GM12878 (cell line): ENCODE measurements around the gene CRYBB1. TPM values are rescaled to one million over a fixed set of nuclear protein-coding genes. Genes with fewer than 3 reads are reported as not detected.
A peak's percentile ranks its signal among the peaks of the same experiment; 100 is the strongest.

Source experiments
- ATAC-seq: fragments of 200-7000 bp; cut with Tn5 transposase; 3 replicates; pipeline ENCODE4 v1.9.1; 2020; ENCODE audit warnings: mild to moderate bottlenecking, moderate library complexity
- BruUV-seq: library from RNA; stranded (reverse); fragments of 400-500 nt; replicated peaks from 2 replicates; lab custom pipeline; 2021; lab: Mats Ljungman, UMichigan
- CTCF ChIA-PET: fragments of 300-600 bp; sonication (Branson Sonifier 250); formaldehyde crosslinking; extraction: SDS; loops from one replicate; lab custom pipeline; 2021; ENCODE audit warnings: inconsistent platforms; lab: Yijun Ruan, JAX
- POLR2A ChIA-PET: fragments of 350-600 bp; formaldehyde crosslinking; extraction: SDS; loops from one replicate; lab custom pipeline; 2021; ENCODE audit warnings: inconsistent platforms; lab: Charles Lee
- RAD21 ChIA-PET: fragments of 300-600 bp; sonication (Branson Sonifier 250); formaldehyde crosslinking; loops from one replicate; lab custom pipeline; 2023; ENCODE audit warnings: antibody characterized with exemption; ENCODE audit not compliant: unreplicated experiment; lab: Charles Lee
- SMC1A ChIA-PET: fragments of 300-600 bp; sonication (Branson Sonifier 250); formaldehyde crosslinking; loops from one replicate; lab custom pipeline; 2023; ENCODE audit not compliant: unreplicated experiment, uncharacterized antibody; lab: Charles Lee
- DNase-seq: peaks from one replicate; pipeline ENCODE4 v3.0.0-alpha.2; 2011; ENCODE audit warnings: low read depth, low spot score
- FAIRE-seq: peaks from 3 replicates; lab custom pipeline; 2011; peaks lifted over from hg19 to GRCh38; lab: Jason Lieb, UNC
- H2AFZ ChIP-seq: 2 replicates; pipeline ENCODE4 v1.6.0; 2011; ENCODE audit warnings: low read depth, low read length, control low read depth; ENCODE audit not compliant: control insufficient read depth
- H3K27ac ChIP-seq: 2 replicates; pipeline ENCODE4 v1.5.1; 2011; ENCODE audit warnings: control low read depth; ENCODE audit not compliant: control insufficient read depth, insufficient read depth
- H3K27me3 ChIP-seq, 2 experiments: replicated peaks in 1 of 2; 2 replicates each; pipeline versions ENCODE4 v1.6.0 to v1.6.1; 2011; ENCODE audit warnings: low read length in 1 of 2; ENCODE audit not compliant: control insufficient read depth in 2 of 2, insufficient read depth in 2 of 2
- H3K36me3 ChIP-seq, 2 experiments: 2 replicates each; pipeline ENCODE4 v1.5.1; 2011; ENCODE audit warnings: low read length in 1 of 2; ENCODE audit not compliant: control insufficient read depth in 2 of 2, insufficient read depth in 2 of 2
- H3K4me1 ChIP-seq: 2 replicates; pipeline ENCODE4 v1.6.1; 2011; ENCODE audit warnings: mild to moderate bottlenecking, low read length, moderate library complexity, mixed read lengths; ENCODE audit not compliant: control insufficient read depth, insufficient read depth
- H3K4me2 ChIP-seq: 2 replicates; pipeline ENCODE4 v1.6.0; 2011; ENCODE audit warnings: control low read depth; ENCODE audit not compliant: control insufficient read depth, insufficient read depth
- H3K4me3 ChIP-seq: fragments of 200-600 bp; sonication (generic); 2 replicates; pipeline ENCODE4 v1.5.1; 2016
- H3K79me2 ChIP-seq: 2 replicates; pipeline ENCODE4 v1.6.0; 2011; ENCODE audit warnings: low read length; ENCODE audit not compliant: control insufficient read depth, insufficient read depth
- H3K9ac ChIP-seq: 2 replicates; pipeline ENCODE4 v1.8.0; 2011; ENCODE audit warnings: low read length, control low read depth, mixed read lengths; ENCODE audit not compliant: control insufficient read depth, insufficient read depth
- H3K9me3 ChIP-seq: replicated peaks from 3 replicates; pipeline ENCODE4 v1.5.1; 2011; ENCODE audit warnings: mild to moderate bottlenecking, low read length; ENCODE audit not compliant: control insufficient read depth, insufficient read depth
- H4K20me1 ChIP-seq: 2 replicates; pipeline ENCODE4 v1.6.0; 2011; ENCODE audit not compliant: control insufficient read depth, insufficient read depth
- ATF3 ChIP-seq: IDR thresholded peaks from 2 replicates; pipeline ENCODE4 v1.6.1; 2011; ENCODE audit warnings: low read depth, mild to moderate bottlenecking, low read length, moderate library complexity, borderline replicate concordance; ENCODE audit errors: extremely low read depth
- CBX5 ChIP-seq: sonication (generic); IDR thresholded peaks from 2 replicates; pipeline ENCODE4 v1.6.1; 2016; ENCODE audit warnings: low read depth, moderate library complexity, mild to moderate bottlenecking, inconsistent platforms
- CUX1 ChIP-seq: IDR thresholded peaks from 2 replicates; pipeline ENCODE4 v1.6.1; 2012; ENCODE audit warnings: improper control_type of control experiment, low read depth, low read length; ENCODE audit not compliant: insufficient replicate concordance
- KDM1A ChIP-seq: fragments of 200-600 bp; sonication (generic); IDR thresholded peaks from 2 replicates; pipeline ENCODE4 v1.6.1; 2016; ENCODE audit warnings: borderline replicate concordance
- KLF5 ChIP-seq: fragments of 450-650 bp; IDR thresholded peaks from 2 replicates; pipeline ENCODE4 v1.6.1; 2014; ENCODE audit warnings: mild to moderate bottlenecking; ENCODE audit not compliant: partially characterized antibody
- MEF2B ChIP-seq: fragments of 450-650 bp; IDR thresholded peaks from 2 replicates; pipeline ENCODE4 v1.6.1; 2018; ENCODE audit warnings: mild to moderate bottlenecking, moderate library complexity; ENCODE audit not compliant: partially characterized antibody, poor library complexity, severe bottlenecking
- MLLT1 ChIP-seq: fragments of 450-650 bp; IDR thresholded peaks from 2 replicates; pipeline ENCODE4 v1.6.1; 2016; ENCODE audit warnings: mild to moderate bottlenecking
- MTA3 ChIP-seq: IDR thresholded peaks from 2 replicates; pipeline ENCODE4 v1.6.1; 2012; ENCODE audit warnings: low read length, inconsistent platforms, borderline replicate concordance
- POLR2A ChIP-seq: IDR thresholded peaks from 2 replicates; pipeline ENCODE4 v1.6.1; 2011; ENCODE audit warnings: low read depth, mild to moderate bottlenecking, low read length
- RAD21 ChIP-seq: IDR thresholded peaks from 2 replicates; pipeline ENCODE4 v1.6.1; 2011; ENCODE audit warnings: mild to moderate bottlenecking, low read depth, low read length, moderate library complexity; ENCODE audit not compliant: insufficient read depth
- RELB ChIP-seq: fragments of 450-650 bp; IDR thresholded peaks from 2 replicates; pipeline ENCODE4 v1.6.1; 2017; ENCODE audit warnings: low read depth, mild to moderate bottlenecking, moderate library complexity
- ZNF24 ChIP-seq: fragments of 450-650 bp; IDR thresholded peaks from 2 replicates; pipeline ENCODE4 v1.6.1; 2017; ENCODE audit warnings: antibody characterized with exemption, mild to moderate bottlenecking
- WGBS: methylation state at CpG from one replicate; pipeline ENCODE4 v1.1.6; 2016; ENCODE audit warnings: low lambda C conversion rate; ENCODE audit not compliant: insufficient replicate concordance, insufficient coverage; ENCODE audit errors: missing lambda C conversion rate; 5-methylcytosine and 5-hydroxymethylcytosine counted together
- in situ Hi-C: fragments of 300-500 bp; cut with MboI; formaldehyde crosslinking; loops from 9 replicates; pipeline ENCODE4 v1.14.3; 2018; ENCODE audit warnings: mixed read lengths
- intact Hi-C: fragments of 100-400 bp; cut with micrococcal nuclease; formaldehyde crosslinking; loops from one replicate; pipeline ENCODE4 v1.14.2; 2022; ENCODE audit not compliant: unreplicated experiment
- polyA plus RNA-seq, 11 experiments: library from polyadenylated mRNA; depleted of rRNA in 4 of 11; unstranded in 6 of 11; stranded (reverse) in 5 of 11; fragments of >200 nt; fragmentation: Nextera tagmentation in 4 of 11; fragmentation: Illumina TruSeq in 1 of 11; extraction: Ambion mirVana in 4 of 11; extraction: Trizol in 1 of 11; gene quantifications; 1 replicate in 1 of 11; 2 replicates in 10 of 11; pipeline versions ENCODE4 v1.2.1 to v1.2.3, GENCODE V29; 2011 to 2016; ENCODE audit warnings: inconsistent platforms in 2 of 11, missing spikeins in 2 of 11, low read depth in 1 of 11
- total RNA-seq, 4 experiments: library from RNA; depleted of rRNA in 3 of 4; stranded (reverse); fragments of >200 nt in 3 of 4; fragmentation: Illumina TruSeq in 1 of 4; extraction: Trizol in 1 of 4; gene quantifications; 2 replicates each; pipeline versions ENCODE4 v1.2.1 to v1.2.3, GENCODE V29; 2013 to 2021

Gene CRYBB1
- total and polyA plus RNA-seq, 10 of the 15 experiments (the other 5 are each of a cell fraction or from before 2014, with no cell fraction given) = 0.09 to 0.64 (median 0.23) TPM; not detected in 5

- peak overlapping the region; percentile 50 for H3K27ac ChIP-seq
- ChIA-PET POLR2A (interaction anchor here (0.6 to 2.0 kb wide), 7 partner anchors 32 to 172 kb away, joined by 3 to 5 read pairs (median 4); partner anchors contain the start of genes HPS4 and SRRD), CTCF (interaction anchor here (0.6 to 2.2 kb wide), 13 partner anchors 12 to 232 kb away, joined by 3 to 12 read pairs (median 3); partner anchors contain the start of gene CRYBA4), RAD21 (interaction anchor here (0.7 to 2.7 kb wide), 6 partner anchors 30 to 133 kb away, joined by 3 to 8 read pairs (median 5); no protein-coding TSS in a partner anchor), SMC1A (interaction anchor here (0.7 to 1.5 kb wide), 9 partner anchors 18 to 278 kb away, joined by 3 to 5 read pairs (median 4); no protein-coding TSS in a partner anchor)
- no peaks in the 10 kb centered on the region for H4K20me1 ChIP-seq
- peak overlapping the region; percentile 78 for H2AFZ ChIP-seq
- no peaks in the 10 kb centered on the region for H3K9me3 ChIP-seq
- no peak overlapping the region for H3K9ac ChIP-seq
- WGBS = 7% methylated on average over 8 of the region's 8 CpGs
- H3K4me3 ChIP-seq = no peak overlapping the region
- ATAC-seq (peak; percentile 80), FAIRE-seq (peak; percentile 78), DNase-seq (no peak)
- no peaks in the 10 kb centered on the region; a peak in 1 of 4 replicates for H3K27me3 ChIP-seq
- intact Hi-C loops (no loop called here), in situ Hi-C loops (no loop called here)
- H3K4me2 ChIP-seq = peak overlapping the region; percentile 72
- no peaks in the 10 kb centered on the region for H3K79me2 ChIP-seq
- H3K4me1 ChIP-seq = peaks cover 15% of the 10 kb centered on the region
- no TSS peak for BruUV-seq
- no peaks in the 10 kb centered on the region for H3K36me3 ChIP-seq
- no peak for TF ChIP-seq MLLT1
- 0 out of 2 replicates have a peak, but pooled peaks have one; percentile 38 for TF ChIP-seq POLR2A
- TF ChIP-seq MEF2B = no peak
- no peak for TF ChIP-seq KLF5
- no peak for TF ChIP-seq CBX5
- no peak for TF ChIP-seq ZNF24
- TF ChIP-seq ATF3 = no peak
- no peak for TF ChIP-seq CUX1
- TF ChIP-seq RAD21 = no peak
- no peak for TF ChIP-seq KDM1A
- TF ChIP-seq RELB = 0 out of 2 replicates have a peak, but pooled peaks have one; percentile 17
- TF ChIP-seq MTA3 = no peak
These were observed 24.9 kb upstream of the CRYBB1 start for GRCh38 chr22:26642465-26643417.
